ENCODE data around the gene LYSET.

The LYSET gene

DNA sequence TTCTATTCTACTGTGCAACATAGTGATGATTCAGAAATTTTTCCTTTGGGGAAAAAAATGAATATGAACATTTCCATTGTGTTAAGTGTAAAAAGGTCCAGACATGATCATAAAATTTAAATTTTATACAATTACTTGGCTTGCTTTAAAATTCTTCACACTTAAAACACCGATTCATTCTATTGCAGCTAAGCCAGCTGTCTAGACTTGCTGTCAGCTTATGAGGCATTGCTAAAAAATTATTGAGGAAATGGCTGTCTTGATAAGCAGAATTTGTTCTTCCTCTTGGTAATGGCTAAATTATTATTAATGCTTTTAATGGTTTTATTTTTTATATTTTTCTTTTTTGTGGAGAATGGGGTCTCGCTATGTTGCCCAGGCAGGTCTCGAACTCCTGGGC, 1.8 kb downstream of the LYSET start:
- Mint-ChIP-seq H3K27ac (peak overlapping the region; percentile 80), H3K9me3 (no peaks in the 10 kb centered on the region), H3K27me3 (no peaks in the 10 kb centered on the region), H3K4me1 (ENCODE audit: low read depth) (peaks cover 40% of the 10 kb centered on the region), H3K4me3 (no peak overlapping the region), H3K36me3 (ENCODE audit: low read depth) (peaks cover 45% of the 10 kb centered on the region)

DNA sequence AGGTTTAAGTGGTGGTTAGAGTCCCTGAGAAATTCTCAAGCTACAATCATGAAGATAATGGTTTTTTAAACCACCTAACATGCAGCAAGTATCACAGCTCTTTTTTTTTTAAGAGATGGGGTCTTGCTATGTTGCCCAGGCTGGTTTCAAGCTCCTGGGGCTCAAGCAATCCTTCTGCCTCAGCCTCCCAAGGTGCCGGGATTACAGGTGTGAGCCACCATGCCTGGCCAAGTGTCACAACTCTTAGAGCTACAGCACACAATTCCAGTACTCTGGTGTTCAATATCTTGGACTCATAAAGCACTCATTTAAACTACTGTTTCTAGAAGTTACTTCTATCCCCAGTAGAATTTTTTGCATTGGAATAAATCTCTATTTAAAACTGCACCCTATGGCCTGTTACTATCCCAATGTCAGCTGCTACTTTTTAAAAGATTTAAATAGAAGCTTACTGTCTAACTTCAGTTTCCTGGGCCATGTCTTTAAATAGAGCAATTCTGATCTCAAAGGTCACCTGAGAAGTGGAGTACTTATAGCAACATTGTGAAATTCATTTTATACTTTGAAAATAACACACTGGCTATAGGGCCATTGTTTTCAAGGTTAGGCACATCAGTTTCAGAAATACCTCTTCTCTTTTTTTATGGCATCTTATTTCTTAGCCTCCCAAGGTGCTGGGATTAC, 10.3 kb downstream of the LYSET start:
- H3K27ac Mint-ChIP-seq, result no peak overlapping the region
- no peaks in the 10 kb centered on the region for H3K27me3 Mint-ChIP-seq
- no peak overlapping the region for H3K4me3 Mint-ChIP-seq
- no peaks in the 10 kb centered on the region for H3K4me1 Mint-ChIP-seq (ENCODE audit: low read depth)
- H3K36me3 Mint-ChIP-seq (ENCODE audit: low read depth), result peaks cover 28% of the 10 kb centered on the region
- H3K9me3 Mint-ChIP-seq, result no peaks in the 10 kb centered on the region

DNA sequence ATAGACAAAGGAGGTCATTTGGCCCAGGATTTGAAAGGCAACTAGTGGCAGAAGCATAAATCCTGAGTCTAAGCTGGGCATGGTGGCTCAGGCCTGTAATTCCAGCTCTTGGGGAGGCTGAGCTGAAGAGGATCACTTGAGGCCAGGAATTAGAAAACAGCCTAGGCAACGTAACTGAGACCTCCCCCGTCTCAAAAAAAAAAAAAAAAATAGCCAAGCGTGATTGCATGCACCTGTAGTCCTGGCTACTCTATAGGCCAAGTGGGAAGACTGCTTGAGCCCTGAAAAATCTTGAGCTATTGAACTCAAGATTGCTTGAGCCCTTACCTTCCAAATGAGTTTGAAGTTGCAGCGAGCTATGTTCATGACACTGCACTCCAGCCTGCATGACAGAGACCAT, 13.9 kb downstream of the LYSET start:
- Mint-ChIP-seq H3K4me1 (ENCODE audit: low read depth) (peaks cover 12% of the 10 kb centered on the region), H3K36me3 (ENCODE audit: low read depth) (peaks cover 29% of the 10 kb centered on the region), H3K27me3 (no peaks in the 10 kb centered on the region), H3K27ac (no peak overlapping the region), H3K9me3 (no peaks in the 10 kb centered on the region), H3K4me3 (no peak overlapping the region)

DNA sequence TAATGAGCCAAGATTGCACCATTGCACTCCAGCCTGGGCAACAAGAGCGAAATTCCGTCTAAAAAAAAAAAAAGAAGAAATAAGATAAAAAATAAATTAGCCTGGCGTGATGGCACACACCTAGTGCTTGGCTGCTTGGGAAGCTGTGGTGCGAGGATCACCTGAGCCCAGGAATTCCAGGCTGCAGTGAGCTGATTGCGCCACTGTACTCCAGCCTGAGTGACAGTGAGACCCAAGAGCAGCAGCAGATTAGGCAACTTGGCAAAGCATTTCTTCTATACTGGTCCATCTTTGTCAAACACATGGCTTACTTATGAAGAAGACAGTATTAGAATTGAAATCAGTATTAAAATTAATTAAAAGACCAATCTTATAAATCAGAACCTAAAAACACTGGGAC, 15.4 kb downstream of the LYSET start:
- Mint-ChIP-seq H3K27ac (no peak overlapping the region), H3K4me1 (ENCODE audit: low read depth) (peaks cover 26% of the 10 kb centered on the region), H3K4me3 (no peak overlapping the region), H3K27me3 (no peaks in the 10 kb centered on the region), H3K36me3 (ENCODE audit: low read depth) (peaks cover 38% of the 10 kb centered on the region), H3K9me3 (no peaks in the 10 kb centered on the region)

DNA sequence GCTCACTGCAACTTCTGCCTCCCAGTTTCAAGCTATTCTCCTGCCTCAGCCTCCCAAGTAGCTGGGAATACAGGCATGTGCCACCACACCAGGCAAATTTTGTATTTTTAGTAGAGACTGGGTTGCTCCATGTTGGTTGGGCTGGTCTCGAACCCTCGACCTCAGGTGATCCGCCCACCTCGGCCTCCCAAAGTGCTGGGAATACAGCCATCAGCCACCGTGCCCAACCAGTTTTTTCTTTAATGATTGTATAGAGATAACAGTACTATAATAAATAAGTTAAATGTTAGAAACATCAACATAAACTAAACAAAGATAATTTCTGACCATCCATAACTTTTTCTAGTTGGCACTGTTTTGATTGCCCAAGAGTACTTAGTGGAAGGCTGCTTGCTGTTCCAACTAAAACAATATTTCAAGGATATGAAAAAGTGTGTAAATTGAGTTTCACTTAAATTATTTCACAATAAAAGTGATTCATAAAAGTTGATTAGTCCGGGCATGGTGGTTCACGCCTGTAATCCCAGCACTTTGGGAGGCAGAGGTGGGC, 16.1 kb downstream of the LYSET start:
- H3K27ac Mint-ChIP-seq, result no peak overlapping the region
- H3K27me3 Mint-ChIP-seq, result no peaks in the 10 kb centered on the region
- H3K4me3 Mint-ChIP-seq, result no peak overlapping the region
- H3K36me3 Mint-ChIP-seq (ENCODE audit: low read depth), result peaks cover 38% of the 10 kb centered on the region
- H3K4me1 Mint-ChIP-seq (ENCODE audit: low read depth), result peaks cover 32% of the 10 kb centered on the region
- no peaks in the 10 kb centered on the region for H3K9me3 Mint-ChIP-seq

DNA sequence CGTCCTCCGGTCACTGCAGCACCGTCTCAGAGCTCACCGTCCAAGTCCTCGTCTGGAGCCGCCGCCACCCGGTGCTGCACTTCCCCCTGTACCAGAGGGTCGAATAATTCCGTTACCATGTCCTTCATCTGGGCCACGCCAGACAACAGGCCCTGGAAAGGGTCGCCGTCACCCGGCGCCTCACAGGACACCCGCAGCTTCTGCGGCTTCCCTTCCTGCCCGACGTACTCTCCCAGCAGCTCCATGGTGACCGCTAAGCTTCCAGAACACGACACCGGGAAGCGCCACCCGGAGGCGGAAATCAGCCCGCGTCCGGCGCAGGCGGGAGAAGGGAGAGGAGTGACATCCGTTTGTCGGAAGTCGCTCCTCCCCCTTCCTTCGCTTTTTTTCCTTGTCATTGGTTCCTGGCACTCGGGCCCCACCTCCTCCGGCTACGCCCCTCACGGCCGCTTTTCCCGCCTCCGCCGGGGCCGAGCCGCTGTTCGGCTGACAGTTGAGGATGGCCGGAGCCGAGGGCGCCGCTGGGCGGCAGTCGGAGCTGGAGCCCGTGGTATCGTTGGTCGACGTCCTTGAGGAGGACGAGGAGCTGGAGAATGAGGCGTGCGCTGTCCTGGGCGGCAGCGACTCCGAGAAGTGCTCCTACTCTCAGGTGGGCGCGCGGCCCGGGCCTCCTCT, 21.8 kb downstream of the LYSET start, which contains the start of the genes GON7 and UBR7:
TSS of gene GON7 (minus strand) at position 273 of the 675 bp plus-strand sequence. CDS start at position 245, 28 bp downstream.
TSS of gene UBR7 (plus strand) at position 464 of the 675 bp plus-strand sequence. CDS start at position 500, 36 bp downstream.
- H3K27ac Mint-ChIP-seq, result peak within 1 kb of the TSS; percentile 94
- peaks cover 38% of the 10 kb centered on the region for H3K36me3 Mint-ChIP-seq (ENCODE audit: low read depth)
- H3K9me3 Mint-ChIP-seq, result no peaks in the 10 kb centered on the region
- peak within 1 kb of the TSS; percentile 95 for H3K4me3 Mint-ChIP-seq
- H3K27me3 Mint-ChIP-seq, result no peaks in the 10 kb centered on the region
- peaks cover 56% of the 10 kb centered on the region for H3K4me1 Mint-ChIP-seq (ENCODE audit: low read depth)

DNA sequence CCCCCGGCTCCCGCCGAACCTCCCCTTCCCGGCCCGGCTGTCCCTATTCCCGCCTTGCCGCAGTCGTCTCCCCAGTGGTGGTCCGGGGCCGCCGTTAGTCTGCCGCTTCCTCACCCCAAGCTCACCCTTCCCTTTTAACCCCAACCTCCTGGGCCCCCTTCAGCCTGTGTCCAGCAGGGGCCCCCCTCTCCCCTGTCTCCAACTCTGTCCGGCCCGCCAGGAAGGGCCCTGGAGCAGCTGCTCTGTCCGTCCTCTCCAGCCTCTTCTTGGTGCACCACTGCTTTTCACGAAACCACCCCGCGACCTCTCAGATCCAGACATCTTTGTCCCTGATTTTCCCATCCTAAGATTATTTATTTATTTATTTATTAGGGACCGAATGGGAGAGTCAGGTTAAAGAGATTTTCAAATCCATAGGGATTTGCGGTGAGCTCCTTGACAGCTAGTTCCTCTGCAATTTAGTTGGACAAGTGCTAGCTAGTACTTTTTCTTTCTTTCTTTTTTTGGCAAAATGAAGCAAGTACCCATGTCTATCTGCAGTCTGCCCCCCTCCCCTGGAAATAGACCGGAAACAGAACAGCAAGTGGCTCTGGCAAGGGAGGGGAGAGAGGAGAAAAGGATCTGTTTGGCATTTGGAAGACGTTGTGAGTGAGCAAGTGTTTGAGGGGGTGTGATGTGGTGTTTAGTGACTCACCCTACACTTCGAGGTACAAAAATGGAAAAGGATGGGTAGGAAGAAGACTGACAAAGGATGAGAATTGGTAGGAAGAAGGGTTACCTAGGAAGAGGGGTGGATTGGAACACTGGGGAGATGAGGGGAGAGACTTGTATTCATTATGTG, 22.6 kb downstream of the LYSET start:
- H3K4me1 Mint-ChIP-seq (ENCODE audit: low read depth), result peaks cover 56% of the 10 kb centered on the region
- peak overlapping the region; percentile 95 for H3K4me3 Mint-ChIP-seq
- H3K9me3 Mint-ChIP-seq, result no peaks in the 10 kb centered on the region
- H3K27ac Mint-ChIP-seq, result peak overlapping the region; percentile 82
- H3K36me3 Mint-ChIP-seq (ENCODE audit: low read depth), result peaks cover 42% of the 10 kb centered on the region
- no peaks in the 10 kb centered on the region for H3K27me3 Mint-ChIP-seq

DNA sequence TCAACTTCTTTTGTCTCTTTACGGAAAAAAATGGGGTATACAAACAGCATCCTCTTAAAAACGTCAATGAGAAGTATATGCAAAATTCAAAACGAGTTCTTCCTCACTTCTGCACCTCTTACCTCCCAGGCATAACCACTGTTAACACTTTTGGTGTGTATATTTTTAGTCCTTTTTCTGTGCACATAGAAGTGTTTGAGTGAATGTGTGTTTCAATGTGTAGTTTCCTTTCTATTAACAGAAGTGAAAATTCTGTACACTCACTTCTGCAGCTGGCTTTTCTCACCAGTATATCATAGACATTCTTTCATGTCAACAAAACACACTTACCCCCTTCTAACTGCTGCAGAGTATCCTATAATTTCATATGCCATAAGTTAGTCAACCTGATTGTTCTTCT, 27.3 kb downstream of the LYSET start:
- H3K4me1 Mint-ChIP-seq (ENCODE audit: low read depth), result peaks cover 20% of the 10 kb centered on the region
- no peaks in the 10 kb centered on the region for H3K27me3 Mint-ChIP-seq
- H3K27ac Mint-ChIP-seq, result no peak overlapping the region
- no peak overlapping the region for H3K4me3 Mint-ChIP-seq
- peaks cover 56% of the 10 kb centered on the region for H3K36me3 Mint-ChIP-seq (ENCODE audit: low read depth)
- no peaks in the 10 kb centered on the region for H3K9me3 Mint-ChIP-seq

DNA sequence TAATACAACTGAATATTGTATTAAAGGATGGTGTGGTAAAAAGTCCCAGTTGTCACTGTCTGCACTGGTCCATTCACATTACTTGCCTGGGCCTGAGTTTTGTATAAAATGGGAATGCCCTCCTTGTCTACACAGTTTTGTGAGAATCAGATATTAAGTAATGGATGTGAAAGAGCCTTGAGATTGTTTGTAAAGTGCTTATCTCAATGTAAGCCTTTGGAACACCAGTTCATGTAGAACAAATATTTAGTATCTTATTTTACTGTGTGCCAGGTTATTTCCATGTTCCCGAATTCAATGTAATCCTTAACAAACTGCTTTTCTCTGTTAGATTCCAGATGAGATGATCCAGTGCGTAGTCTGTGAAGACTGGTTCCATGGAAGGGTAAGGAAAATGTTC, 29.5 kb downstream of the LYSET start:
- Mint-ChIP-seq H3K9me3 (no peaks in the 10 kb centered on the region), H3K36me3 (ENCODE audit: low read depth) (peaks cover 58% of the 10 kb centered on the region), H3K27me3 (no peaks in the 10 kb centered on the region), H3K4me3 (no peak overlapping the region), H3K4me1 (ENCODE audit: low read depth) (peaks cover 2% of the 10 kb centered on the region), H3K27ac (no peak overlapping the region)

DNA sequence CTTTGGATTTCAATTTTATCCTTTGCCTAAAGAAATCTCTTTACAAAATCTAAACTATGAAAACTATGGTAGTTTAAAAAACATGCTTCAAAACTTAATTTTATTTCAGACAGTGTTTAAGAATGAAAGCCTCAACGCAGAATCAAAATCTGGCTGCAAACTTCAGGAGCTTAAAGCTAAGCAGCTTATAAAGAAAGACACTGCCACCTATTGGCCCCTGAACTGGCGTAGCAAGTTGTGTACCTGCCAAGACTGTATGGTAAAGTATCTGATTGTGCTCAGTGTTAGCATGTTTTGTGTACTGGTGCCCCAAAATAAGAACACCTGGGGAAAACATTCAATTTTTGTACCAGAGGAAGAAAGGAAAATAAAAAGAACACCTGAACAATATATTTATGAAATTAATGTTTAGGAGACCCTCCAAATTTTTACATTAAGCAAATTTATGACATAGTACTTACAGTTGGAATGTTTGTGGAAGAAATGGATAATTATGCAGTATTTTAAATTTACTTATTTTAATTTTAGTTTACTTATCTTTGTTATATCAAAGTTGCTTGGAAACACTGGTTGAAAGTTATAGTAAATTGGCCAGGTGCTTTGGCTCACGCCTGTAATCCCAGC, 34.1 kb downstream of the LYSET start:
- Mint-ChIP-seq H3K27ac (no peak overlapping the region), H3K9me3 (no peaks in the 10 kb centered on the region), H3K4me3 (no peak overlapping the region), H3K36me3 (ENCODE audit: low read depth) (peaks cover 66% of the 10 kb centered on the region), H3K4me1 (ENCODE audit: low read depth) (peaks cover 10% of the 10 kb centered on the region), H3K27me3 (no peaks in the 10 kb centered on the region)

DNA sequence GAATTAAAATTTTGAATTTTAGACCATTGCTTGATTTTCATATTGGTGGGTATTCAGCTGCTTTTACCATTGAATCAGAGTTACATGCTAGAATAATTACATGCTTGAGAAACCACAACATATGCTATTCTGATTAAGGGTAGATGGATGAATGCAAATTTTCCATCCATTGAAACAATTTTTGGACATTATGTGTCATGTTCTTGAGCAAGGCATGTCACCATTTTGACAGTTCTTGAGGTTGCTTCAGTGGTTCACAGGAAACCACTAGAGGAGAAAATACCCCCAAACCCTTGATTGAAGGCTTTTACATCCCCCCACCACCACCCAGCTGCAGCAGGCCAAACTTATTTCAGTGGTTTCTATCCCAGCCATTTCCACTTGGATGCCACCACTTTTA, 35.4 kb downstream of the LYSET start:
- peaks cover 67% of the 10 kb centered on the region for H3K36me3 Mint-ChIP-seq (ENCODE audit: low read depth)

DNA sequence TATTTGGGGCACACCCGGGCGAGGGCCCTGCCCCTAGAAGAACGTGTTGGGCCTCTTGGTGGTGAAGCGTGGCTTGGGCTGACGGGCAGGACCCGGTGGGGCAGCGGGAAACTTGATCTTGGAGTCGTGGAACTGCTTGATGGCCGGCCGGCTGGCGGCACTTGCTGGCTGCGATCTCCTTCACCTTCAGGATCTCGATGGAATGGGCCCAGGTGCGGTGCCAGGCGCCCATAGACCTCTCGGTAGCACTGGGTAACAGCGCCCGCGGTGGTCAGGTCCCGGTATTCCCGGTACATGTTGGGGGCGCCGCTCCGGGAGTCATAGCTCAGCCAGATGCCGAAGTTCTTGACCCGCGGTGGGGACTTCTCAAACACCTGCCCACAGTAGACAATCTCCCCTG, 38.4 kb downstream of the LYSET start:
- no peaks in the 10 kb centered on the region for H3K9me3 Mint-ChIP-seq
- peaks cover 71% of the 10 kb centered on the region for H3K36me3 Mint-ChIP-seq (ENCODE audit: low read depth)
- no peaks in the 10 kb centered on the region for H3K27me3 Mint-ChIP-seq
- H3K4me3 Mint-ChIP-seq, result no peak overlapping the region
- H3K4me1 Mint-ChIP-seq (ENCODE audit: low read depth), result peaks cover 10% of the 10 kb centered on the region
- H3K27ac Mint-ChIP-seq, result no peak overlapping the region

More for the DNA sequence above, 35.4 kb downstream of the LYSET start:
- Mint-ChIP-seq H3K27ac (no peak overlapping the region), H3K4me3 (no peak overlapping the region), H3K4me1 (ENCODE audit: low read depth) (peaks cover 10% of the 10 kb centered on the region), H3K9me3 (no peaks in the 10 kb centered on the region), H3K27me3 (no peaks in the 10 kb centered on the region)

DNA sequence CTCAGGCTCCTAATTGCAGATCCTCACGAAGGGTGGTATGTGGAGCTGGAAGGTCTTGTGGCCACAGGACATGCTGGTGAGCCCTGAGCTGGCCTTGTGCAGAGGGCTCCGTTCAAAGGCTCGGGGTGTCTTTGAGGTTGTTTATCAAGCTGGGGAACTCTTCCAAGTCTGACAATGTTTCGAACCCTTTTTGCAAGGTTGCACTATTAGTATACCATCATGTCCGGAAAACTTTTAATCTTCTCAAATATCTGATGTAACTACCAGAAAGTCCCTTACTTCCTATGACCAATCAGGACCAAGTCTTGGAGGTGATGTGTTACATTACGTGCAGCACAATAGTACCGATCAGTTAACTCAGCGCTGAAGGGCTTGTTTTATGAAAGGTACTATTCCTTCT, 43.4 kb downstream of the LYSET start:
- Mint-ChIP-seq H3K4me1 (ENCODE audit: low read depth) (peaks cover 9% of the 10 kb centered on the region), H3K36me3 (ENCODE audit: low read depth) (peaks cover 45% of the 10 kb centered on the region)

DNA sequence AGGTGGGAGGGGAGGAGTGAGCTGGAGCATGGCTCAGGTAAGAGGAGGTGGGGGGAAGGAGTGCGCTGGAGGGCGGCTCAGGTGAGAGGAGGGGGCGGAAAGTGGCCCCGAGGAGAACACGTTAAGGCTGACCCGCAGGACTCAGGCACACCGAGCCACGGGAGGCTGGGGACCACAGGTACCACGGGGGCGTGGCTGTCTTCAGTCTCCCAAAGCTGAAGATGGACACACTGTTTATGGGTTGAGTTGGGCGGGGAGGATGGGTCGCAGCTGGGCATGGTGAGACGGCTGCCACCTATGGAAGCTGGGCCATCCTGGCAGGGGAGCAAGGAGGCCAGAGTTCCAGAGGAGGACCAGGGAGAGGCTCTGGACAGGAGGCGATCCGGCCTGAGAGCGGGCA, 45.4 kb downstream of the LYSET start:
- Mint-ChIP-seq H3K27me3 (no peaks in the 10 kb centered on the region), H3K36me3 (ENCODE audit: low read depth) (peaks cover 31% of the 10 kb centered on the region), H3K4me3 (peak overlapping the region; percentile 64), H3K9me3 (no peaks in the 10 kb centered on the region), H3K27ac (no peak overlapping the region), H3K4me1 (ENCODE audit: low read depth) (peaks cover 9% of the 10 kb centered on the region)

More for the DNA sequence above, 43.4 kb downstream of the LYSET start:
- Mint-ChIP-seq H3K4me3 (no peak overlapping the region), H3K27me3 (no peaks in the 10 kb centered on the region), H3K9me3 (no peaks in the 10 kb centered on the region), H3K27ac (no peak overlapping the region)

Data from stimulated activated naive CD8-positive, alpha-beta T cell treated with anti-CD3 and anti-CD28 coated beads, Interleukin-15, Interleukin-2, amounts not matched to agents 100 ng/mL and 50 ng/mL, for 24 hours (primary cell).